T-helper 2 cell treated with Interferon-gamma antibody and Interleukin-4, amounts not matched to agents 100 ng/mL and 5 ng/mL, for 36 hours (primary cell): ENCODE measurements around the gene ACVR1B. TPM values are rescaled to one million over a fixed set of nuclear protein-coding genes. Genes with fewer than 3 reads are reported as not detected.

Experiments
- intact Hi-C: fragments of 100-400 bp; cut with micrococcal nuclease; formaldehyde crosslinking; loops from one replicate; pipeline ENCODE4 v1.15.1; 2023
- total RNA-seq: library from RNA; stranded (reverse); gene quantifications from 2 replicates; pipeline ENCODE4 v1.2.3, GENCODE V29; 2022

ACVR1B gene
- total RNA-seq, 1 donor from 2014 or later = 2.6 TPM

DNA sequence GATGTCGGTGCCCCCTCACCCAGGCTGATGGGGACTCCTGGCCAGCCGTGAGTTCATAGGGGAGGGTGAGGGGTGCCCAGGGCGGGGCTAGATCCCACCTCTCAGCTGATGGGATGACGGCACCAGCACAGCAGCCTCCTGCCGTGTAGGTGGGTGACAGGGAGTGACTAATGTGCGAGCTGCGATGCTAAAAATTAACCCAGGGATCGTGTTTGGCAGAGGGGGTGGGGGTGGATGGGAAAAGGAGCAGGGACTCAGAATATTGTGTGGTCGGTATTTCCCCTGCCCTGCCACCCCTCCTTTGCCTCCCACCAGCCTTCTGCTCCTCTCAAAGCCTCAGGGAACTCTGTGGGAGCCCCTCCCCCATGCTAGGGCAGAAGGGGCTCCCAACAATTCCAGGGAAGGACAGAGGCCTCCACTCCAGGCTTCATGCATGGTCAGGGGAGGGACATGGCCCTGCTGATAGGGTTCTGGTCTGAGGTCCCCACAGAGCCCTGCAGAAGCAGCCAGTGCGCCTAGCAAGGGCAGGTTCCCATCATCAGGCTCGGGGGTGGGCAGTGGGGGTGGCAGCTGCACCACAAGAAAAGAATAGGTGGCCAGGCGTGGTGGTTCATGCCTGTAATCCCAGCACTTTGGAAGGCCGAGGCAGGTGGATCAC is 67.7 kb downstream of the ACVR1B start:
- intact Hi-C loops = no loop called here

- intact Hi-C loops = loop anchor here (5.0 kb wide), 1 partner anchor 48 kb away; no protein-coding TSS in a partner anchor
These were observed 69.2 kb downstream of the ACVR1B start for GRCh38 chr12:52020539-52021336.

DNA sequence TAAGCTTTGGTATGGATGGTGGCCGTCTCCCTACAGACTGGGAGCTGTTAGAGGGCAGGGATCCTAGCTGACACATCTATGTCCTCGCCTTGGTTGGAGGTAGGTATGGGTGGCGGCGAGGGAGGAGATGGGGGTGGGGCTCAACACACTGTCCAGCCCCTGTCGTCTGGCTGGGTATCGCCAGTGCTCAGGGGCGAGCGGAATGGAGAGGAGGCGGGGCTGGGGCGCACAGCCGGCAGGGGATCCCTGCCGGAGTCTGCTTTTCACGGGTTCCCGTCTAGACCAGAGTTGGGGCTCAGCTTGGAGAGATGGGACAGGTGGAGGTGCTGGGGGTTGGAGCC is 71.3 kb downstream of the ACVR1B start:
- intact Hi-C loops = loop anchor here (1.0 to 5.0 kb wide), 3 partner anchors 16 to 51 kb away; no protein-coding TSS in a partner anchor

DNA sequence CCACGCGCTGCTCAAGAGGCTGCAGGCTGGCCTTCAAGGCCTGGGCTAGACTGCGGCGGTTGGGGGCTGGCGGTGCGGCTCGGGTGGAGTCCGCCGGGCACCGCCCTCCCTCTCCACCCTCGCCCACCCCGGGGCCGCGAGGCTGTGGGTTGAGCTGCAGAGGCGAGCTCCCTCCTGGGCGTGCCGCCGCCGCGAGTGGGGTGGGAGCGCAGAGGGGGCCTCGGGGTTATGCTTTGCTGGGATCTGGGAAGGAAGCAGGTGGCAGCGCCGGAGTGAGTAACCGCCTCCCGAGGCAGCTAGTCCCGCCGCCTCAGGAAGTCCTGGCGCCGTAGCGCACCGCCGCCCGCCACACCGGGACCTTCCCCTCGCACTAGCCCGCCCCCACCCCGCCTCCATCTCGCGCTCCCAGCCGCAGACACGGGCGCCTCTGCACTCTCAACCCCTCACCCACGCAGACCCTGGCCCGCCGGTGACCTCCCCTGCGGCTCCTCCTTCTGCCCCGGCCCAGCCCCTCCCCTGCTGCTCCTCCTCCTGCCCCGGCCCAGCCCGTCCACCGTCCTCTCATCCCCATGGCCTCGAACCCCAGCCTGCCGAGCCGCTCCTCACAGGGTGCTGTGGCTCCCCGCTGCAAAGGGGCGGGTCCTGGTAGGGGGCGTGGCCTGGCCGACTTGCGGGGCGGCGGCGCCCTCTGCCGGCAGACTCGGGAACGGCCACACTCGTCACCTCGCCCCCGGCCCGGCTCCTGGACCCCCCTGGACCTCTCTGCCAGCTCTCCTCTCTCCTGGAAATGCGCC is 71.9 kb downstream of the ACVR1B start:
- intact Hi-C loops = loop anchor here (1.0 to 5.0 kb wide), 3 partner anchors 16 to 51 kb away; no protein-coding TSS in a partner anchor

- intact Hi-C loops = loop anchor here (1.0 to 5.0 kb wide), 4 partner anchors 17 to 73 kb away; partner anchors contain the start of gene ACVR1B
These were observed 72.6 kb downstream of the ACVR1B start for GRCh38 chr12:52023976-52024688.

DNA sequence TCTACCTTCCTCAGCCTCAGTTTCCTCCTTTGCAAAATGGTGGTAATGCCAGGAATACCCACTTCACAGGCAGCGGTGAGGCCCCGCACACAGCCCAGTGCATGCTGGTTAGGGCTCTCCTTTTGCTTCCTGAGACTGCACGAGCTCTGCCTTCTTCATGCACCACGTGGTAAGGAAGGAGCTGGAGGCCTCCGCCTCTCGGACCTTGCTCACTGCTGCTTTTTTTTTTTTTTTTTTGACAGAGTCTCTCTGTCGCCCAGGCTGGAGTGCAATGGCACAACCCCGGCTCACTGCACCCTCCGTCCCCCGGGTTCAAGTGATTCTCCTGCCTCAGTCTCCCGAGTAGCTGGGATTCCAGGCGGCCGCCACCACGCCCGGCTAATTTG is 73.3 kb downstream of the ACVR1B start:
- intact Hi-C loops = loop anchor here (1.0 to 5.0 kb wide), 7 partner anchors 8 to 95 kb away; partner anchors contain the start of genes ACVR1B, ATG101 and NR4A1

DNA sequence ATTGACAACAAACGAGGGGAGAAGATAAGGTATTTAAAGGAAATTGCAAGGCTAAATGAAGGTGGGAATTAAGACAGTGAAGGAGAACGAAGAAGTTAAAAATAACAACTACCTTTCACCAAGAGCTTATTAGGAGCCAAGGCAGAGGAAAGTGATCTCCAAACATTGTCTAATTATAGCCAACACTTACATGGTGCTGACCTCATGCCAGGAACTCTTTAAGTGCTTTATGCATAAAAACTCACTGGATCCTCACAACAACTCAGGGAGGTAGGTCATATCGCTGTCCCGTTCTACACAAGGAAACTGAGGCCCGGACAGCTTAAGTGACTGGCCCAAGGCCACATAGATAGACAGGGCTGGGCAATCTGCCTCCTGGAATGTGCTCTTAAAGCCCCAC is 74.8 kb downstream of the ACVR1B start:
- intact Hi-C loops = no loop called here

GRCh38 chr12:52027085-52027843 is 75.8 kb downstream of the ACVR1B start:
- intact Hi-C loops = no loop called here

GRCh38 chr12:52029685-52030084 is 78.2 kb downstream of the ACVR1B start:
- intact Hi-C loops = no loop called here

DNA sequence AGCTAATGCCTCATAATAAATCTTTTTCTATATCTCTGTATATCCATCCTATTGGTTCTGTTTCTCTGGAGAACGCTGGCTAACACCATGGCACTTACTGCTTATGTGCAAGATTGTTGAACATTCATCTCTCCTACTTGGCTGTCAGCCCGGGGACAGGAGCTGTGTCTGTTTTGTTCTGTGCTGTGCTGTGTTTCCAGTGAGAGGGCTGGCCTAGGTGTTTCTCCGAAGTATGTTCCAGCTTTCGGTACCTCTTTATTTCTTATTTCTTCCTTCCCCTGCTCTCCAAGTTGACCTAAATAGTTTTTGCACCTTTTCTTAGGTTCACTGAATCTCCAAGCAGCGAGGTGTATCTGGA is 80.9 kb downstream of the ACVR1B start:
- intact Hi-C loops = no loop called here

DNA sequence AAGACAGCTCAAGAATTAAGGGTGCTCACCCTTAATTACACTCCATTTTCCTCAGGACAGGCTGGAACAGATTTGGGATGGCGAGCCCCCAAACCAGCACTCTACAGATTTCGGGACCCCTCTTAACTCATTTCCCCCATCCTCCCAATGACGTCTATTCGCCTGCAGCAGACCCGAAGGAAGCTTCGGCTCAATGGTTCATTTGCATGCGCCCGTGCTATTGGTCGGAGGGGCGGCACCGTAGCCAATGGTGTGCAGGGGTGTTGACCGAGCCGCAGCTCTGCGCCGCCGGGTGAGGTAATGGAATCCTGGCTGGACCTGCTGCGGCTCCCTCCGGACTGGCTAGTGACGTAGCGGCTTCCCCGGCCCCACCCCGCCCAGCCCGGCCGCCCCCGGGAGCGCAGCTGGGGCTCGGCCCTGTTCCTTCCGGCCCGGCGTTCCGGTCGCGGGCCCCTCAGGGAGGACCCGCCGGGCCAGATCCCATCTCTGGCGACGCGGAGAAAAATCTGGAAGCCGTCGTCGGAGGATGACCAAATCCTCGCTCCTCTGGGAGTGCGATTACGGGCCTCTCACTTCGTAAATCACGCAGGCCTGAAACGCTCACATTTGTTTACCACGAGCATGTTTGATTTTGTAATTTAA is 81.4 kb downstream of the ACVR1B start:
- intact Hi-C loops = loop anchor here (1.0 kb wide), 3 partner anchors 8 to 36 kb away; partner anchors contain the start of genes ATG101 and NR4A1

GRCh38 chr12:52033446-52034140 is 82.1 kb downstream of the ACVR1B start:
- intact Hi-C loops = loop anchor here (1.0 kb wide), 3 partner anchors 8 to 36 kb away; partner anchors contain the start of genes ATG101 and NR4A1

DNA sequence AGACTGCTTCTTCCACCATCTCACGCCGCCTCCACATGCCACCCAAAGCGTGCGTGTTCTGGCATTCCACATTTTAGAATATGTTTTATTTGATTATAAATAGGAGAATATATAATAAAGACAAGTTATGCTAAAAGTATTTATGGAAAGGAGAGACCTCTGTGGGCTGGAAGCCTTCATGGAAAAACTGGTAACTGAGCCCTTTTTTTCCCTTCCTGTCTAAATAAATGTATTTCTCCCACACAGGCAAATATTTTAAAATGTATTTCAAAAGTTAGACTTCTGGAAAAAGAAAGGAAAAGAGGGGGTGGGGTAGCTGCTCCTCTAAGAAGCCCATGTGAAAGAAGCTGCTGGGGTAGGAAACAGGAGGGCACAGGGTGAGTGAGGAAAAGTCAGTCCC is 83.7 kb downstream of the ACVR1B start:
- intact Hi-C loops = no loop called here

DNA sequence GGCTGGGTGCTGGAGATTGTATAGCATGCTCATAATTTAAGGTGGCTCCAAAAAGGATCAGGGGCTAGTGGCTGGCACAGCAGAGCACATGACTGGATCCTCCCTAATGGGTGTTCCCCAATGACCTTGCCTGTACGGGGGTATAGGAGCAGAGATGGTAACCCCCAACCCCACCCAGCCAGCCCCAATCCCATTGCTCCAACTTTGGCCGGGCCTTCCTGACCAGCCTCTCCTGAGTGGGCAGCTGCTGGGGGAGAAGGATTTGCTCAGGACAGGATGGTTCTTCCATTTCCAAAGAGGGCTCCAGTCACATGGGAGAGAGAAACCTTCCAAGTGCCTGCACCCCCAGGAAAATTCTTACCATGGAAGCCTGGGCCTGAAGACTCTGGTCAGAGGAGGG is 84.4 kb downstream of the ACVR1B start:
- intact Hi-C loops = no loop called here

- intact Hi-C loops = loop anchor here (1.0 kb wide), 1 partner anchor 15 kb away; the partner anchor contains the start of gene NR4A1
These were observed 85.2 kb downstream of the ACVR1B start for GRCh38 chr12:52036587-52037171.

DNA sequence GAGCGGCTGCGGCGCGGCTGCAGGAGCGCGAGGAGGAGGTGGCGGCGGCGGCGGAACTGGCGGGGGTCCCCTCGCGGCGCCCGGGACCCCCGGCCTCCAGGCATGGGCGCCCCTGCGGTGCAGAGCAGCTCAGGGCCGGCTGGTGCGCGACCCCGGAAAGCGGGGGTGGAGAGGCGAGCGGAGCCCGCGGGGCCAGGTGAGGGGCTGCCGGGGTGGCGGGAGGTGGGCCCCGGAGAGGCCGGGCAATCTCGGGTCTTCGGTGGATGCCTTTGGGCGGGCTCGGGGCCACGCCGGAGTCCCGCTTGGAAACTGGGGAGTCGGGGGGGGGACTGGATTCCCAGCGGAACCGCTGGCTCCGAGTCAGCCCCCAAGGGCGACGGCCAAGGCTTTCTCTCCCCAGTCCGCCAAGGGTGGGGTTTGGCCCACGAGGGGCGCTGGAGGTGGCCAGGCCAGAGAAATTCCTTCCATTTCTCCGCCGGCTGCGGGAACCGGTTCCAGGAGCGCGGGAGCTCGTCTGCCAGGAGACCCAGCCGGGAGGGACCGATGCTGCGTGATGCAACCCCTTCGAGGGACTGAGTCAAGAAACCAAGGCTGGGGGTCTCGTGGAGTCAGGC is 85.9 kb downstream of the ACVR1B start:
- intact Hi-C loops = loop anchor here (1.0 kb wide), 1 partner anchor 14 kb away; the partner anchor contains the start of gene NR4A1

DNA sequence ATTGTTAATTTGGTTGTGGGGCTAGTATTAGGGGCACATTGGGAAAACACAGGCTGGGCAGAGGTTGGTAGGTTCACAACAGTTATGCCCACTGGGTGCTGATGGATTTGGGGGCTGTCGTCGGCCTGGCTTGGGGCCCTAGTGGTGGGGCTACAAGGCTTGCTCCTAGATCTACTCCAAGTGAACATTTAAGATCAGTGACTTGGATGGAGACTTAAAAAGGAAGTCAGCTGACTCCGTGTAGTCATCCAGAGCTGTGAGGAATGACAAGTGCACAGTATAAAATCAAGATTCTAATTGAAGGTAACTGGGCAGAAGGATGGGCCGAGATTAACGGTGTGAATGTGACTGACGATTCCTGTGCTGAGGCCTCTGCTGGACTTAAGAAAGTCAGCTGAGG is 86.9 kb downstream of the ACVR1B start:
- intact Hi-C loops = no loop called here

GRCh38 chr12:52041035-52041434 is 89.5 kb downstream of the ACVR1B start:
- intact Hi-C loops = no loop called here
